ENCODE measurements around the gene GABRG3.

- TF ChIP-seq, protein P1, sequence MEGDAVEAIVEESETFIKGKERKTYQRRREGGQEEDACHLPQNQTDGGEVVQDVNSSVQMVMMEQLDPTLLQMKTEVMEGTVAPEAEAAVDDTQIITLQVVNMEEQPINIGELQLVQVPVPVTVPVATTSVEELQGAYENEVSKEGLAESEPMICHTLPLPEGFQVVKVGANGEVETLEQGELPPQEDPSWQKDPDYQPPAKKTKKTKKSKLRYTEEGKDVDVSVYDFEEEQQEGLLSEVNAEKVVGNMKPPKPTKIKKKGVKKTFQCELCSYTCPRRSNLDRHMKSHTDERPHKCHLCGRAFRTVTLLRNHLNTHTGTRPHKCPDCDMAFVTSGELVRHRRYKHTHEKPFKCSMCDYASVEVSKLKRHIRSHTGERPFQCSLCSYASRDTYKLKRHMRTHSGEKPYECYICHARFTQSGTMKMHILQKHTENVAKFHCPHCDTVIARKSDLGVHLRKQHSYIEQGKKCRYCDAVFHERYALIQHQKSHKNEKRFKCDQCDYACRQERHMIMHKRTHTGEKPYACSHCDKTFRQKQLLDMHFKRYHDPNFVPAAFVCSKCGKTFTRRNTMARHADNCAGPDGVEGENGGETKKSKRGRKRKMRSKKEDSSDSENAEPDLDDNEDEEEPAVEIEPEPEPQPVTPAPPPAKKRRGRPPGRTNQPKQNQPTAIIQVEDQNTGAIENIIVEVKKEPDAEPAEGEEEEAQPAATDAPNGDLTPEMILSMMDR (IDR thresholded peaks at IDR 0.05; ENCODE audit: low read depth, low read length, missing input control), result no peak
- no peak for TF ChIP-seq RAD21 (IDR thresholded peaks at IDR 0.05)
- TF ChIP-seq RXRA (IDR thresholded peaks at IDR 0.05), result no peak
- no peak for TF ChIP-seq HNF4G (IDR thresholded peaks at IDR 0.05)
- TF ChIP-seq, protein P2, sequence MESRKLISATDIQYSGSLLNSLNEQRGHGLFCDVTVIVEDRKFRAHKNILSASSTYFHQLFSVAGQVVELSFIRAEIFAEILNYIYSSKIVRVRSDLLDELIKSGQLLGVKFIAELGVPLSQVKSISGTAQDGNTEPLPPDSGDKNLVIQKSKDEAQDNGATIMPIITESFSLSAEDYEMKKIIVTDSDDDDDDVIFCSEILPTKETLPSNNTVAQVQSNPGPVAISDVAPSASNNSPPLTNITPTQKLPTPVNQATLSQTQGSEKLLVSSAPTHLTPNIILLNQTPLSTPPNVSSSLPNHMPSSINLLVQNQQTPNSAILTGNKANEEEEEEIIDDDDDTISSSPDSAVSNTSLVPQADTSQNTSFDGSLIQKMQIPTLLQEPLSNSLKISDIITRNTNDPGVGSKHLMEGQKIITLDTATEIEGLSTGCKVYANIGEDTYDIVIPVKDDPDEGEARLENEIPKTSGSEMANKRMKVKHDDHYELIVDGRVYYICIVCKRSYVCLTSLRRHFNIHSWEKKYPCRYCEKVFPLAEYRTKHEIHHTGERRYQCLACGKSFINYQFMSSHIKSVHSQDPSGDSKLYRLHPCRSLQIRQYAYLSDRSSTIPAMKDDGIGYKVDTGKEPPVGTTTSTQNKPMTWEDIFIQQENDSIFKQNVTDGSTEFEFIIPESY (IDR thresholded peaks at IDR 0.05), result no peak
- no peak for TF ChIP-seq FOXA1 (IDR thresholded peaks at IDR 0.05)
- no peak for TF ChIP-seq TAF1 (conservative IDR thresholded peaks at IDR 0.05)
- TF ChIP-seq, protein P3, sequence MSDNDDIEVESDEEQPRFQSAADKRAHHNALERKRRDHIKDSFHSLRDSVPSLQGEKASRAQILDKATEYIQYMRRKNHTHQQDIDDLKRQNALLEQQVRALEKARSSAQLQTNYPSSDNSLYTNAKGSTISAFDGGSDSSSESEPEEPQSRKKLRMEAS (IDR thresholded peaks at IDR 0.05), result no peak
- TF ChIP-seq YY1 (IDR thresholded peaks at IDR 0.05), result no peak
- TF ChIP-seq ATF3 (IDR thresholded peaks at IDR 0.05), result no peak
- no peak for TF ChIP-seq JUND (IDR thresholded peaks at IDR 0.05)
- no peak for TF ChIP-seq SP1 (IDR thresholded peaks at IDR 0.05)
- no peak for TF ChIP-seq HNF4A (conservative IDR thresholded peaks at IDR 0.05)
Observed at GRCh38 chr15:27175472-27176153, 204.6 kb downstream of the GABRG3 start.

All from liver (tissue), 3 donors.